Stimulated activated naive B cell treated with anti-CD40 and anti-IgM and Interleukin-4, amounts not matched to agents 10 μg/mL and 1 μg/mL and 100 μg/mL, for 72 hours (primary cell): ENCODE data around the gene NDUFA11.

Source experiments
- ATAC-seq, 2 donors: fragments of 150-1000 bp; cut with Tn5 transposase; replicated peaks; 2 replicates each; pipeline ENCODE4 v1.10.0; 2021; ENCODE audit warnings: moderate library complexity in 1 of 2
- DNase-seq: peaks from one replicate; pipeline ENCODE4 v3.0.0; 2021
- H3K27ac Mint-ChIP-seq: one replicate; pipeline ENCODE4 v1.8.0; 2022; ENCODE audit warnings: mild to moderate bottlenecking, mixed read lengths
- H3K27me3 Mint-ChIP-seq, 2 donors: one replicate each; pipeline ENCODE4 v1.8.0; 2022; ENCODE audit warnings: mixed read lengths in 2 of 2
- H3K36me3 Mint-ChIP-seq, 2 donors: one replicate each; pipeline ENCODE4 v1.8.0; 2022; ENCODE audit warnings: mixed read lengths in 2 of 2, mild to moderate bottlenecking in 1 of 2
- H3K4me1 Mint-ChIP-seq, 2 donors: one replicate each; pipeline ENCODE4 v1.8.0; 2022; ENCODE audit warnings: mixed read lengths in 2 of 2, mild to moderate bottlenecking in 1 of 2
- H3K4me3 Mint-ChIP-seq, 2 donors: one replicate each; pipeline ENCODE4 v1.8.0; 2022; ENCODE audit warnings: mild to moderate bottlenecking in 2 of 2, mixed read lengths in 2 of 2, moderate library complexity in 1 of 2
- H3K9me3 Mint-ChIP-seq, 2 donors: one replicate each; pipeline ENCODE4 v1.8.0; 2022; ENCODE audit warnings: mixed read lengths in 2 of 2, mild to moderate bottlenecking in 1 of 2

Gene NDUFA11

DNA sequence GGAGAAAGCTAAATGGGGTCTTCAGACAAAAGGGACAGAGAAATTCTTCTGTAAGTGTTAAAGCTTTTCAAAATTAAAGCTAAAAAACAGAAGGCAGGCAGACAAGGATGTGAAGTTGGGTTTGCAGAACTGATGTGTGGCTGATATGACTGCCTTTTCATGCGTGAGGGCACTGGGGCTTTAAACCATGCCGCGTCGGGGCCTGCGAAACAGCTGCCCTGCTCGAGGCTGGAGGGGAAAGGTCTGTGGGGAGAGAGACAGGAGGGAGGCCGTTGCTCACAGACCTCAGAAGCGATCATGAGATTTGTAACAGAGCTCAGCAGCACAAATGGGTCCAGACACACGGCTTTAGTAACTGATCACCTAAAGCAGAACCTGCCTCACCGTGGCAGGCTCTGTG, 34.0 kb upstream of the NDUFA11 start:
- peaks cover 0 to 3% of the 10 kb centered on the region in 2 donors for H3K4me1 Mint-ChIP-seq
- H3K36me3 Mint-ChIP-seq: peaks cover 26 to 54% of the 10 kb centered on the region in 2 donors
- no peaks in the 10 kb centered on the region for H3K27me3 Mint-ChIP-seq
- no peak for ATAC-seq
- no peak overlapping the region for H3K27ac Mint-ChIP-seq
- H3K4me3 Mint-ChIP-seq: no peak overlapping the region
- no peaks in the 10 kb centered on the region for H3K9me3 Mint-ChIP-seq
- DNase-seq: no peak

DNA sequence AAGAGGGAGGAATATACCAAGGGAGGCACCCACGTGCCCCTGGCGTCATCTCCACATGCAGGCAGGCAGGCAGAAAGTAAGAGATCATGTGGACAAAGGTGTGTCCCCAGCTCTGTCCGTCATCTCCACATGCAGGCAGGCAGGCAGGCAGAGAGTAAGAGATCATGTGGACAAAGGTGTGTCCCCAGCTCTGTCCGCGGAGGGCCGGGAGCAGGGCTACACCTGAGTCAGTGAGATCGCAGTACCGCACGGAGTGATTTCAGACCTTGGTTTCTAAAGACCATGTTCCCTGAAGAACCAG, 32.7 kb upstream of the NDUFA11 start:
- no peak overlapping the region for H3K27ac Mint-ChIP-seq

GRCh38 chr19:5935473-5936291, 32.1 kb upstream of the NDUFA11 start:
- ATAC-seq: no peak
- no peaks in the 10 kb centered on the region for H3K27me3 Mint-ChIP-seq
- H3K4me3 Mint-ChIP-seq: no peak overlapping the region
- H3K36me3 Mint-ChIP-seq: peaks cover 35 to 54% of the 10 kb centered on the region in 2 donors
- peaks cover 0 to 3% of the 10 kb centered on the region in 2 donors for H3K4me1 Mint-ChIP-seq
- H3K27ac Mint-ChIP-seq: no peak overlapping the region
- DNase-seq: no peak
- no peaks in the 10 kb centered on the region for H3K9me3 Mint-ChIP-seq

More for the DNA sequence above, 32.7 kb upstream of the NDUFA11 start:
- Mint-ChIP-seq H3K4me1 (peaks cover 0 to 3% of the 10 kb centered on the region in 2 donors), H3K4me3 (no peak overlapping the region), H3K27me3 (no peaks in the 10 kb centered on the region), H3K9me3 (no peaks in the 10 kb centered on the region), H3K36me3 (peaks cover 31 to 52% of the 10 kb centered on the region in 2 donors)
- ATAC-seq (no peak), DNase-seq (no peak)

DNA sequence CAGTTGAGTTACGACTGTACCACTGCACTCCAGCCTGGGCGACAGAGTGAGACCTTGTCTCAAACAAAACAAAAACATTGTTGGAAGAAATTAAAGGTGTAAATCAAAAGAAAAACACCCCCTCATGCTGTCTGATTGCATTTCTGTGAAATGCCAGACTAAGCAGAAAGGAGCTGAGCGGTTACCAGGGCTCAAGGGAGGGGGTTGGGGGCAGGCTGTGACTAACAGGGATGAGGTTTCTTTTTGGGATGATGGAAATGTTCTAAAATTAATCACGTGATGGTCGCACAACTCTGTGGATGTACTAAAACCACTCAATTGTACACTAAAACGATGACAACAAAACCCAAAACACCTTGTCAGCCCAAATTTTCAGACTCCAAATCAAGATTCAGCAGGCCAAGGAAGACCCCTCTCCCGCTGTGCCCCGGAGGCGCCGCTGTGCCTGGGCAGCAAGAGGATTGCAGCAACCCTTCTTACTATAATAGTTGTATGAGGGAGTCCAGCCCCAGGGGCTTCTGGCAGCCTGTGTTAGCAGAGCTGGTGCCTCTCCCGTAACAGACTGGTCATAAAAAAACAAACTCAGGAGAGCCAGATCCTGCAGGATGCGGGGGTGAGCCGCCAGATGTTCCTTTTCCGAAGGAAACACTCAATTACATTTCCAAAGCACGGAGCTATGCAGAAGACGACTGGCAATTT, 31.3 kb upstream of the NDUFA11 start:
- Mint-ChIP-seq H3K27me3 (no peaks in the 10 kb centered on the region), H3K9me3 (no peaks in the 10 kb centered on the region), H3K4me3 (no peak overlapping the region), H3K27ac (peak overlapping the region; percentile 20), H3K36me3 (peaks cover 36 to 49% of the 10 kb centered on the region in 2 donors), H3K4me1 (peaks cover 0 to 2% of the 10 kb centered on the region in 2 donors)
- ATAC-seq (no peak), DNase-seq (no peak)

DNA sequence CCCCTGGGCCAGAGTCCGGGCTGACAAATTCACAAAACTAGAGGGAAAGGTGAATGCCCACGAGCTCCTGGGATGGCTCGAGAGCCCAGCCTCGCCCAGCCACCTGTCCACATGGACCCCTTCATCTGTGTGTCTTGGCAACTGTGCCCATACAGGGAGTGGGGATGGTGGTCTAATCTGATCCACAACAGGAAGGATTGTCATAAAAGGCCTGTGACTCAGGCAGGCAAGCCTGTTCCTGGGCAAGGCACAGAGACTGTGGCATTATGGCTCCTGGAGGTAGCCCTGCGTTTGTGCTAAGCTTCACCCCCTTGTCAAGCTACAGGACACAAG, 30.4 kb upstream of the NDUFA11 start:
- Mint-ChIP-seq H3K36me3 (peaks cover 35 to 45% of the 10 kb centered on the region in 2 donors), H3K27ac (no peak overlapping the region)

GRCh38 chr19:5933391-5934068, 29.9 kb upstream of the NDUFA11 start:
- Mint-ChIP-seq H3K9me3 (no peaks in the 10 kb centered on the region), H3K27me3 (no peaks in the 10 kb centered on the region), H3K36me3 (peaks cover 38 to 50% of the 10 kb centered on the region in 2 donors), H3K4me3 (no peak overlapping the region), H3K4me1 (peaks cover 0 to 2% of the 10 kb centered on the region in 2 donors), H3K27ac (peak overlapping the region; percentile 51)
- DNase-seq (no peak), ATAC-seq (no peak)

More for the DNA sequence above, 30.4 kb upstream of the NDUFA11 start:
- Mint-ChIP-seq H3K4me3 (no peak overlapping the region), H3K9me3 (no peaks in the 10 kb centered on the region), H3K4me1 (peaks cover 0 to 2% of the 10 kb centered on the region in 2 donors), H3K27me3 (no peaks in the 10 kb centered on the region)
- ATAC-seq (no peak), DNase-seq (no peak)

- ATAC-seq: no peak
- no peak overlapping the region for H3K27ac Mint-ChIP-seq
- peaks cover 45 to 57% of the 10 kb centered on the region in 2 donors for H3K36me3 Mint-ChIP-seq
- H3K4me3 Mint-ChIP-seq: no peak overlapping the region
- DNase-seq: no peak
- H3K9me3 Mint-ChIP-seq: no peaks in the 10 kb centered on the region
- H3K4me1 Mint-ChIP-seq: peaks cover 7 to 9% of the 10 kb centered on the region in 2 donors
- no peaks in the 10 kb centered on the region for H3K27me3 Mint-ChIP-seq
Measured at GRCh38 chr19:5932609-5933262, 29.1 kb upstream of the NDUFA11 start.

GRCh38 chr19:5932146-5932545, 28.6 kb upstream of the NDUFA11 start:
- Mint-ChIP-seq H3K4me1 (peaks cover 13 to 14% of the 10 kb centered on the region in 2 donors), H3K36me3 (peaks cover 43 to 54% of the 10 kb centered on the region in 2 donors), H3K9me3 (no peaks in the 10 kb centered on the region), H3K27ac (no peak overlapping the region), H3K4me3 (no peak overlapping the region), H3K27me3 (no peaks in the 10 kb centered on the region)
- DNase-seq: no peak
- ATAC-seq: no peak

GRCh38 chr19:5931251-5931650, 27.7 kb upstream of the NDUFA11 start:
- Mint-ChIP-seq H3K9me3 (no peaks in the 10 kb centered on the region), H3K36me3 (peaks cover 40 to 50% of the 10 kb centered on the region in 2 donors), H3K27ac (no peak overlapping the region), H3K4me1 (peaks cover 13 to 15% of the 10 kb centered on the region in 2 donors), H3K4me3 (no peak overlapping the region), H3K27me3 (no peaks in the 10 kb centered on the region)
- ATAC-seq (no peak), DNase-seq (no peak)

DNA sequence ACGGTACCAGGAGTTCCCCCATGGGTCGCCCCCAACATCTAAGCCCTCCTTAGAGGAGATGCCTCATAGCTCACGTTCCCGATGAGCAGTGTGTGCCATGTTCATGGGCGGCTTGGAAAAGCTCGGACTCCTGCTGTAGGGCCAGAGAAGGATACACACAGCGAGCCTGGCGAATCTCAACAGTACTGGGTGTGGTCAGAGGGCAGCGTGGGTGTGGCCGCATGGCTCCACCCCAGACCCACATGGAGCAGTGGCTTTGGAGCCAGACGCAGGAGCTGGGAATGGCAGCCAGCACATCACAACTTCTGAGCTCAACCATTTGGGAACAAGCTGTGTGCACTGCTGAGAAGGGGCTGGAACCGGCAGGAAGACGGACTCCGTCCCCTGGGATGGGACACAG, 26.0 kb upstream of the NDUFA11 start:
- no peak for DNase-seq
- no peaks in the 10 kb centered on the region for H3K9me3 Mint-ChIP-seq
- no peak for ATAC-seq
- no peaks in the 10 kb centered on the region for H3K27me3 Mint-ChIP-seq
- H3K36me3 Mint-ChIP-seq: peaks cover 38 to 50% of the 10 kb centered on the region in 2 donors
- no peak overlapping the region for H3K27ac Mint-ChIP-seq
- no peak overlapping the region for H3K4me3 Mint-ChIP-seq
- H3K4me1 Mint-ChIP-seq: peaks cover 13 to 14% of the 10 kb centered on the region in 2 donors

GRCh38 chr19:5929179-5929578, 25.6 kb upstream of the NDUFA11 start:
- Mint-ChIP-seq H3K27ac (peak overlapping the region; percentile 63), H3K4me1 (peaks cover 12 to 13% of the 10 kb centered on the region in 2 donors), H3K36me3 (peaks cover 38 to 51% of the 10 kb centered on the region in 2 donors), H3K4me3 (no peak overlapping the region), H3K9me3 (no peaks in the 10 kb centered on the region), H3K27me3 (no peaks in the 10 kb centered on the region)
- DNase-seq (no peak), ATAC-seq (no peak)

DNA sequence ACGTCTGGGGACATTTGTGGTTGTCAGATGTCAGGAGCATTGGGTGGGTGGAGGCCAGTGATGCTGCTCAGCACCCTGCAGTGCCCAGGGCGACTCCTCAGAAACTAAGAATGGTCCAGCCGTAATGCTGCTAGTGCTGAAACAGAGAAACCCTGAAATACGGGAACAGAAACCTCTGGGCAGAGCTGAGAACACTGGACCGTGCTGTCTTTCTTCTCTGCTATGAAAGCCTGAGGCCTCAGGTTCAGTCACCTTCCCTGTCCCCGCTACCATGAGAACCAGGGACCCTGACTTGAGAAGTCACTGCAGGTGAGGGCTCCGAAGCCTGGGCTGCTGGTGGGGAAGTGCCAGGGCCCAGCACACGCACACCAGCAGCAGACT, 23.8 kb upstream of the NDUFA11 start:
- Mint-ChIP-seq H3K36me3 (peaks cover 45 to 58% of the 10 kb centered on the region in 2 donors), H3K9me3 (no peaks in the 10 kb centered on the region), H3K27ac (peak overlapping the region; percentile 20), H3K4me3 (no peak overlapping the region), H3K4me1 (peaks cover 13 to 14% of the 10 kb centered on the region in 2 donors), H3K27me3 (no peaks in the 10 kb centered on the region)
- DNase-seq (peak; percentile 48), ATAC-seq (peak; percentile 96 to 97)

DNA sequence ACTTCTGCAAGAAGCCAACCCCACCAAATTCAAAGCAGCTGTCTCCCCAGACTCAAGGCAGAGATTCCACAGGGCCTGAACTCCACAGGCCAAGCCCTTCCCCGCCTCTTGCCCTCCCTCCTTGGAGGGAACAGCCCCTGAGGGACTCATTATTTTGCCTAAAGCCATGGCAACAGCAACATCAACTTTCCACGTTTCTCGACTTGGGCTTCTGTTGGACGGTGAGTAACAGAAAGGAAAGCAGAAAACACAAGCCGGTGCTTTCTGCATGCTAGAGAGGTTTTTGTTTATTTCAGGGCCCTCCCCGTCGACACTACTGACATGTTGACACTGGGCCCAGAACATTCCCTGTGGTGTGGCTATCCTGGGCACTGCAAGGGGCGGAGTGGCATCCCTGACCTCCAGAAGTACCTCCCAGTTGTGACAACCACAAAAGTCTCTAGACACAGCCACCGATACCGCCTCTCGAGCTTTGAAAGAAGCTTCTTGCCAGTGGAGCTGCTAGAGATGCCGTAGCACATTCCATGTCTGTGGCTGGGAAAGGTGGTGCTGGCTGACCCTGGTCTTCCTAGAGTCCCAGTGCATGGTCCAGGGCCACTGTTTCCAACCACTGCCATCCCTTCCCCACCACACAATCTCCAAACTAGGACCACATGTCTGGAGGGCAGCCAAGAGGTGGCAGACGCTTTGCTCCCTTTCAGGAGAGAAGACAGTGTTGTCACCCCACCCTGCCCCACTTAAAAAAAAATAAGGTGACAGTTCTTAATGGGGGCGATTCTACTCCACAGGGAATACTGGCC, 23.3 kb upstream of the NDUFA11 start:
- Mint-ChIP-seq H3K36me3 (peaks cover 46 to 58% of the 10 kb centered on the region in 2 donors), H3K27ac (peak overlapping the region; percentile 65), H3K4me1 (peaks cover 13 to 14% of the 10 kb centered on the region in 2 donors), H3K9me3 (no peaks in the 10 kb centered on the region), H3K4me3 (no peak overlapping the region), H3K27me3 (no peaks in the 10 kb centered on the region)
- DNase-seq (no peak), ATAC-seq (no peak)
